Sigmoid colon (tissue), 4 donors: ENCODE measurements around the gene CDCA3.

ENCODE experiments used
- EP300 ChIP-seq, 4 donors: sonication (generic); formaldehyde crosslinking; IDR thresholded peaks; one replicate each; pipeline ENCODE4 v1.6.1; 2017; ENCODE audit warnings: antibody characterized with exemption in 4 of 4
- POLR2AphosphoS5 ChIP-seq, 4 donors: sonication (generic); formaldehyde crosslinking; IDR thresholded peaks; one replicate each; pipeline ENCODE4 v1.6.1; 2017; ENCODE audit warnings: antibody characterized with exemption in 4 of 4
- TF ChIP-seq, protein P1 (sequence below), 4 experiments: fragments of 450-650 bp in 3 of 4; fragments of 200-600 bp in 1 of 4; IDR thresholded peaks; one replicate each; pipeline ENCODE4 v1.5.1; 2016 to 2019; ENCODE audit warnings: antibody characterized with exemption in 4 of 4, mild to moderate bottlenecking in 3 of 4, moderate library complexity in 2 of 4

DNA sequence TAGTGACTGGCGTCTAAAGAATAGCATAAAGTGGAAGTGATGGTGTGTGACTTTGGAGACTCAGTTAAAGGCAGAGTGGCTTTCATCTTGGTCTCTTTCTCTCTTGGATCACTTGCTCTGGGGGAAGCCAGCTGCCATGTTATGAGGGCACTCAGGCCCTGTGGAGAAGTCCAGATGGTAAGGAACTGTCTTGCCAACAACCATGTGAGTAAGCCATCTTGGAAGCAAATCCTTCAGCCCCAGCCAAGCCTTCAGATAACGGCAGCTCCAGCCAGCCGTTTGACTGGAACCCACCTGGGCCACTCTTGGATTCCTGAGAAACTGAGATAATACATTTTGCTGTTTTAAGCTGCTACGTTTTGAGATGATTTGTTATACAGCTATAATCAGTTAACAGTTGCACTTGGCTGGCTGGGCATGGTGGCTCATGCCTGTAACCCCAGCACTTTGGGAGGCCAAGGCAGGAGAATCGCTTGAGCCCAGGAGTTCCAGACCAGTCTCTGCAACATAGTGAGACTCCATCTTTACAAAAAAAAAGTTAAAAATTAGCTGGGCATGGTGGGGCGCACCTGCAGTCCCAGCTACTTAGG, 45.9 kb upstream of the CDCA3 start:
- TF ChIP-seq, protein P1, sequence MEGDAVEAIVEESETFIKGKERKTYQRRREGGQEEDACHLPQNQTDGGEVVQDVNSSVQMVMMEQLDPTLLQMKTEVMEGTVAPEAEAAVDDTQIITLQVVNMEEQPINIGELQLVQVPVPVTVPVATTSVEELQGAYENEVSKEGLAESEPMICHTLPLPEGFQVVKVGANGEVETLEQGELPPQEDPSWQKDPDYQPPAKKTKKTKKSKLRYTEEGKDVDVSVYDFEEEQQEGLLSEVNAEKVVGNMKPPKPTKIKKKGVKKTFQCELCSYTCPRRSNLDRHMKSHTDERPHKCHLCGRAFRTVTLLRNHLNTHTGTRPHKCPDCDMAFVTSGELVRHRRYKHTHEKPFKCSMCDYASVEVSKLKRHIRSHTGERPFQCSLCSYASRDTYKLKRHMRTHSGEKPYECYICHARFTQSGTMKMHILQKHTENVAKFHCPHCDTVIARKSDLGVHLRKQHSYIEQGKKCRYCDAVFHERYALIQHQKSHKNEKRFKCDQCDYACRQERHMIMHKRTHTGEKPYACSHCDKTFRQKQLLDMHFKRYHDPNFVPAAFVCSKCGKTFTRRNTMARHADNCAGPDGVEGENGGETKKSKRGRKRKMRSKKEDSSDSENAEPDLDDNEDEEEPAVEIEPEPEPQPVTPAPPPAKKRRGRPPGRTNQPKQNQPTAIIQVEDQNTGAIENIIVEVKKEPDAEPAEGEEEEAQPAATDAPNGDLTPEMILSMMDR (IDR thresholded peaks at IDR 0.05): no peak
- TF ChIP-seq POLR2AphosphoS5 (IDR thresholded peaks at IDR 0.05) (no peak), EP300 (IDR thresholded peaks at IDR 0.05) (no peak)
